Type B pancreatic cell (in vitro differentiated cells): ENCODE results near the gene SMG6. TPM values are rescaled to one million over a fixed set of nuclear protein-coding genes. Genes with fewer than 3 reads are reported as not detected.

Experiments used
- DNase-seq: peaks from one replicate; pipeline ENCODE4 v3.0.0; 2021; ENCODE audit warnings: mixed read lengths; ENCODE audit not compliant: unreplicated experiment; ENCODE audit errors: extremely low spot score
- H3K27ac Mint-ChIP-seq: 2 replicates; pipeline ENCODE4 v1.8.0; 2021; ENCODE audit warnings: mild to moderate bottlenecking, mixed read lengths
- H3K27me3 Mint-ChIP-seq: 2 replicates; pipeline ENCODE4 v1.8.0; 2021; ENCODE audit warnings: mixed read lengths
- H3K36me3 Mint-ChIP-seq: 2 replicates; pipeline ENCODE4 v1.8.0; 2021; ENCODE audit warnings: mixed read lengths
- H3K4me1 Mint-ChIP-seq: one replicate; pipeline ENCODE4 v1.8.0; 2021; ENCODE audit warnings: mixed read lengths; ENCODE audit not compliant: unreplicated experiment
- H3K4me3 Mint-ChIP-seq: 2 replicates; pipeline ENCODE4 v1.8.0; 2021; ENCODE audit warnings: mild to moderate bottlenecking, mixed read lengths
- H3K9me3 Mint-ChIP-seq: 2 replicates; pipeline ENCODE4 v1.8.0; 2021; ENCODE audit warnings: mixed read lengths
- CTCF ChIP-seq: fragments of 200-600 bp; sonication (generic); conservative IDR thresholded peaks from 2 replicates; pipeline ENCODE4 v1.5.0; 2021; ENCODE audit warnings: antibody characterized with exemption, mild to moderate bottlenecking
- total RNA-seq: library from RNA; stranded (reverse); gene quantifications from 2 replicates; pipeline ENCODE4 v1.2.1, GENCODE V29; 2021; ENCODE audit warnings: low replicate concordance

Gene SMG6
- total RNA-seq, 1 donor from 2014 or later, result 39.0 TPM

GRCh38 chr17:2239170-2239551, 64.4 kb downstream of the SMG6 start:
- no peak for TF ChIP-seq CTCF
- H3K4me1 Mint-ChIP-seq, result peaks cover 32% of the 10 kb centered on the region

GRCh38 chr17:2238432-2239169, 65.0 kb downstream of the SMG6 start:
- no peak for TF ChIP-seq CTCF
- peaks cover 23% of the 10 kb centered on the region for H3K36me3 Mint-ChIP-seq
- H3K27me3 Mint-ChIP-seq, result no peaks in the 10 kb centered on the region
- peaks cover 28% of the 10 kb centered on the region for H3K4me1 Mint-ChIP-seq
- H3K9me3 Mint-ChIP-seq, result no peaks in the 10 kb centered on the region
- no peak for DNase-seq
- H3K27ac Mint-ChIP-seq, result no peak overlapping the region
- peak overlapping the region; percentile 44 for H3K4me3 Mint-ChIP-seq

More at GRCh38 chr17:2239170-2239551, 64.4 kb downstream of the SMG6 start:
- DNase-seq, result no peak
- no peak overlapping the region for H3K4me3 Mint-ChIP-seq
- no peaks in the 10 kb centered on the region for H3K9me3 Mint-ChIP-seq
- no peaks in the 10 kb centered on the region for H3K27me3 Mint-ChIP-seq
- H3K27ac Mint-ChIP-seq, result no peak overlapping the region
- peaks cover 28% of the 10 kb centered on the region for H3K36me3 Mint-ChIP-seq

- Mint-ChIP-seq H3K27ac (no peak overlapping the region), H3K9me3 (no peaks in the 10 kb centered on the region), H3K27me3 (no peaks in the 10 kb centered on the region), H3K4me1 (peaks cover 31% of the 10 kb centered on the region), H3K4me3 (peak overlapping the region; percentile 44), H3K36me3 (peaks cover 21% of the 10 kb centered on the region)
- DNase-seq, result no peak
- TF ChIP-seq CTCF, result no peak
Observed at GRCh38 chr17:2237950-2238349, 65.6 kb downstream of the SMG6 start.

DNA sequence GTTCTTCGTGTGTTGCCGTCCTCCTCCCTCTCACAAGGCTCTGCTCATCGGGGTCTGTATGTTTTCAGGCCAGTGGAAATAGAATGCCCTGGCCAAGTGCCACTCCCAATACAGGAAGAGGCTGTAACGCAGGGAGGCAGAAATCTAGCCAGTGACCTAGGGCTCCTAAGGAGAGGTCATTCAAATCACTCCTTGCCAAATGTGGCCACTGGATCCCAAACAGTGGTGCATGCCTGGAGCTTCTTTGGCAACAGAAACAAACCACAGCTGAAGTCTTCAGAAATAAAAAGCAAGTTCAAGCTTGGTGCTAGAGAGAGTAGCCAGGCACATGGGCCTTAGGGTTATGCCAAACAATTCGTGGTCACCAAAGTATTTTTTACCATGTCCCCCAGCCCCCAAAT, 66.1 kb downstream of the SMG6 start:
- no peak for TF ChIP-seq CTCF

DNA sequence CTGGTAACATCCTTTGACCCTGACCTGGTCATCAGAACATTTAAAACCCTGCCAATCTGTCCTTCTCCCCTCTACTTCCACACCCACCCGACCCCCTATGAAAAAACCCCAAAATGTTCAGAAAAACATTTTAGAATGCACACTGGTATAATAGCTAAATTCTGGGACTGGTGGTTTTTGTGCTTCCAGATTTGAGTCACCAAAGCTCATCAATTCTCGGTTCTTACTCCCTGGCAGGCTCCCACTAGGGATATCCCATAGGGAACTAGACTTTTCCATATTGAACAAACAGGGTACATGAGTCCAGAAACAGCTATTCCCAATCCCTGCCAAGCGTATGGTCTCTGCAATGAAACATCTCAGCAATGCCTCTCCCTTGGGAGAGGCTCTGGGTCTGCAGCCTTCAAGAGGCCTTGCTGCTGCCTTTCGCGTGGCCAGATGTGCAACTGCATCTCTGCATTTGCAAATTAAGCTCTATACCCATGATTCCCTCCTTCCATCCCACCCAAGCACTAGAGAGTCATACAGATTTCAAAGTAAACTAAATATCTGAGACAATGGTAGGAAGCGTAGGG, 67.7 kb downstream of the SMG6 start:
- no peak for TF ChIP-seq CTCF
- Mint-ChIP-seq H3K4me1 (peaks cover 37% of the 10 kb centered on the region), H3K27ac (no peak overlapping the region), H3K27me3 (no peaks in the 10 kb centered on the region), H3K9me3 (no peaks in the 10 kb centered on the region), H3K36me3 (peaks cover 6% of the 10 kb centered on the region), H3K4me3 (peak overlapping the region; percentile 28)
- no peak for DNase-seq

More for the DNA sequence above, 66.1 kb downstream of the SMG6 start:
- Mint-ChIP-seq H3K27ac (no peak overlapping the region), H3K4me3 (no peak overlapping the region), H3K4me1 (peaks cover 33% of the 10 kb centered on the region), H3K27me3 (no peaks in the 10 kb centered on the region), H3K36me3 (peaks cover 17% of the 10 kb centered on the region), H3K9me3 (no peaks in the 10 kb centered on the region)
- no peak for DNase-seq
